ENCODE measurements around the gene XKR3.
"Not testable (repeated sequence)": the region's sequence is repeated elsewhere in the genome, so short reads cannot be mapped to it uniquely, and the experiment has no call there.

XKR3 gene

GRCh38 chr22:16806401-16806800 lies 18.8 kb downstream of the XKR3 start:
- DNase-seq (ENCODE audit: low read depth in 2 of 2): no peak

DNA sequence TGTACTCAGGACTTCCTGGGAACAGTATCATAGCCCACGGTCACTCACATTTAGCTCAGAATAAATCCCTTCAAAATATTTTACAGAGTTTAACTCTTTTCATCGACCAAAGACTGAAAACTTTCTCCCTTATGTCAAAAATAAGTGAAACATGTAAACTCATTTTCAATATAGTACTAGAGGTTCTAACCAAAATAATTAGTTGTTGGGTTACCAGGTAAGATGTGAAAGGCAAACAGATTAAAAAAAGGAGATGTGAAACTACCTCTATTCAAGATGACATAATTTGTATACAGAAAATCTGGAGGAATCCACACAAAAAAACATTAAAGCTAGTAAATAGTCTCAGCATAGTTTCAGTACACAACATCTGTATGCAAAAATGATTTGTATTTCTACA lies 20.3 kb downstream of the XKR3 start:
- DNase-seq (ENCODE audit: low read depth in 2 of 2): no peak

- no peak for DNase-seq (ENCODE audit: low read depth in 2 of 2)
These were observed 21.8 kb downstream of the XKR3 start for GRCh38 chr22:16803255-16803917.

DNA sequence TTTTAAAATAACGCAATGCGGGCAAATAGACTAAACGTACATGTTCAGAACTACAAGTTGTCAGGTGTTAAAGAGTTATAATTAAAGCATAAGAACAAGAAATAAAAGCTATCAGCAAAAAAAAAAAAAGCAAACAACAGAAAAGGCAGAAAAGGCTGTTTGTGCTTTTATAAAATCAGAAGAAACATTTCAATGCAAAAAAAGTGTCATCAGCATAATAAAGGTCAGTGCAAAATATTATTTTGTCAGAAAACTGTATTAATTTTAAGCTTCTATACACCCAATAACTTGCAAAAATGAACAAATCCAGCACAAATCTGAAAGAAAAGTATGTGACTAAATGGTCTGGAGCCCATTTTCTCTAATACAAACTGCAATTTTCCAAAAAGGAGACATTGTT lies 23.6 kb downstream of the XKR3 start:
- no peak for DNase-seq (ENCODE audit: low read depth in 2 of 2)

DNA sequence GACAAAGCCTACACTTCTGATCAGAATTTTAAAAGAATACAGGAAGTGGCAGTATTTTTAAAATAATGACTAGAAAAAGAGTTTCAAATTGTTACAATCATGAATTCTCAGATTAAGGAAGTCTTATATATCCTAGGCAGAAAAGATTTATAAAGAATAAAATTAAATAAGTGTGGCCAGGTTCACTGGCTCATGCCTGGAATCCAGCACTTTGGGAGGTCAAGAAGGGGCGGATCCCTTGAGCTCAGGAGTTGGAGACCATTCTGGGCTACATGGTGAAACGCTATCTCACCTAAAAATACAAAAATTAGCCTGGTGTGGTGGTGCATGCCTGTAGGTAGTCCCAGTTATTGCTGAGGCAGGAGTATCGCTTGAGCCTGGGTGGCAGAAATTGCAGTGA lies 24.1 kb downstream of the XKR3 start:
- no peak for DNase-seq (ENCODE audit: low read depth in 2 of 2)

DNA sequence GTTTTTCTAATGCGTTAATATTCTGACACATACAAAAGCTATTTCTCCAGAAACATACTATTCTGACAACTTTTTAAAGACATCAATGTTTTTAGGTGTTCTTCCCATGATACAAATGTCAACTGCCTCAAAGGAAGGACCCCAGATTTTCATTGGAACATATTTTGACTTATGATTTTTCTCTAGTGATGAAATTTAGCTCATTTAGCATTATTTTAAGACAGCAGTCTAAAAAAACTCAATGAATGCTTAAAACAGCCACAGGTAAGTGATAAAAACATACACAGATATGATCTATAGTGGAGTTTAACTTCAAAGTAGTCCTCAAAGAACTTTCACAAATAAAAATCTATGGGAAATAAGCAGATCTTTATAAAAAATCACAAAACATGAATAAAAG lies 24.9 kb downstream of the XKR3 start:
- DNase-seq (ENCODE audit: low read depth in 2 of 2): no peak

DNA sequence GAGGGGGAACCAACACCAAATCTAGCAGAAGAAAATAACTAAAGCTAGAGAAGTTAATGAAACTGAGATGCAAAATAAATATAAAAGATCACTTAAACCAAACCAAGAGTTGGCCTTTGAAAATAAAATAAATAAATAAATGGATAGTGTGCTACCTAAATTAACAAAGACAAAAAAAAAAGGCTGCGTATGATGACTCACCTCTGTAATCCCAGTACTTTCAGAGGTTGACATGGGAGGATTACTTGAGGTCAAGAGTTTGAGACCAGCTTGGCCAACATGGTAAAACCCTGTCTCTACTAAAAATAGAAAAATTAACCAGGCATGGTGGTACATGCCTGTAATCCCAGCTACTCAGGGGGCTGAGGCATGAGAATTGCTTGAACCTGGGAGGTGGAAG lies 29.7 kb downstream of the XKR3 start:
- not testable (repeated sequence) for DNase-seq (ENCODE audit: low read depth in 2 of 2)

GRCh38 chr22:16793831-16794230 lies 31.4 kb downstream of the XKR3 start:
- no peak for DNase-seq (ENCODE audit: low read depth in 2 of 2)

- DNase-seq (ENCODE audit: low read depth in 2 of 2): no peak
These were observed 35.2 kb downstream of the XKR3 start for GRCh38 chr22:16789860-16790493.

DNA sequence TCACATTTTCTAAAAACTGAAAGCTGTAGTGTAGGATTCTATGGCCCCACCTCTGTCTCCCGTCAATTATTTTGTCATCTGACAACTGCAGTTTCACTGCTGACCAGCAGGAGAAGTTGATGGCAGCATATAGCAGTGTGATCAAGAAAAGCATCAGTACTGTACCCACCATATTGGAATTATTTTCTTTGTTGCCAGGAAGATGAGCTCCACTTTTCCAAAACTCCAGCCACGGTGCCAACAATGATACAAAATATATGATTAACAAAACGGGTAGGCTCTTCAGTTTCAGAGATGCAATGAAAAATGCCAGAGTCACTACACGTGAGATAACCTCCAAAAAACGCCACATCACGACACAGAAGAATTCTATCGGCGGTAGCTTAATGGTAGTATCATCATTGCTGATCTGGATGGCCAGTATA lies 41.3 kb downstream of the XKR3 start:
- DNase-seq (ENCODE audit: low read depth in 2 of 2): no peak

DNA sequence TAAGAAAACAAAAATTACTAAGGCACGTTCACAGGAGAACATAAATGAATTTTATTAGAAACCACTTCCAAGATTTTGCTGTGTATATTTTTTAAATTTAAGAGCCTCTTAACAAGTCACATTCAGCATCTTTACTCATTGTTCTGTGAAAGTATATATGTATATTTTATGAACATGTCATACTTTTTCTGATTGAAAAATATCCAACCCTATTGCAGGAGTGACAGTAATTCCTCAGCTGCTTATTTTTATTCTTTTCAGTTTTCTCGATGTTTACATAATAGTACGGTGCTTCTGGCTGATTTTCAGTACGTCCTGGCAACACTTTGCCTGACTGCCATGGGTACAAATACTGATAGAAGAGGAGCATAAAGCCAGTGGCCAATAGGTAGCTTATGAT lies 41.8 kb downstream of the XKR3 start:
- no peak for DNase-seq (ENCODE audit: low read depth in 2 of 2)

DNA sequence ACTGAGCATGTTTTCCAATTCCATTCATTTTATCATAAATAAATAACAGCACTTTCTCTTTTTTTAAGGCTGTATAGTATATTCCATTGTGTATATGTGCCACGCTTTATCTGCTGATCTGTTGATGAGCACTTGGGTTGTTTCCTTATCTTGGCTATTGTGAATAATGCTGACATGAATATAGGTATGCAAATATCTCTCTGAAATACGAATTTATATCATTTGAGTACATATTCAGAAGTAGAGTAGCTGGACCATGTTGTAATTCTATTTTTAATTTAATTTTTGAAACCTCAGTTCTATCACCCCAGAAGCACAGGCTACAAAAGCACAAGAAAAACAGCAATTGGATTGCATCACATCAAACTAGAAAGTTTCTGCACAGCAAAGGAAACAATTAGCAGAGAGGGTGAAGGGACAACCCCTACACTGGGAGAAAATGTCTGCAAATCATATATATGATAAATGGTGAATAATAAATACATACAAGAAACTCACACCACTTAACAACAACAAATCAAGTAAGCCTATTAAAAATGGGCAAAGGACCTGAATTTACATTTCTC lies 43.4 kb downstream of the XKR3 start:
- no peak for DNase-seq (ENCODE audit: low read depth in 2 of 2)

DNA sequence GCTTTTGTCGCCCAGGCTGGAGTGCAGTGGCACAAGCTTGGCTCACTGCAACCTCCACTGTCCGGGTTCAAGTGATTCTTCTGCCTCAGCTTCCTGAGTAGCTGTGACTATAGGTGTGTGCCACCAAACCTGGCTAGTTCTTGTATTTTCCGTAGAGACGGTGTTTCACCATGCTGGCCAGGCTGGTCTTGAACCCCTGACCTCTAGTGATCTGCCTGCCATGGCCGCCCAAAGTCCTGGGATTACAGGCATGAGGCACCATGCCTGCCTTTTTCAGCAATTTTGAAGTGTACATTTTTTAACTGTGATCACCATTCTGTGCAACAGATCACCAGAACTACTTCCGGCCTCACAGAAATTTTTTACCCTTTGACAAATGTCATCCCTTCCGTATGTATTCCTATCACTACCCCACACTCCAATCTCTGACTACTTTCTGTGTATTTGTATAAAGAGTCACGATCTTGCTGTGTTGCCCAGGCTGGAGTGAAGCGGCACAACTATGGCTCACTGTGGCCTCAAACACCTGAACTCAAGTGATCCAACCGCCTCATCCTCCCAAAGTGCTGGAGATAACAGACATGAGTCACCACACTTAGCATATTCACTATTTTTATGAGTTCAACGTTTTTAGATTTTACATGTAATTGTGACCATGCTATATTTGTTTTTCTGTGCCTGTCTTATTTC lies 44.0 kb downstream of the XKR3 start:
- no peak for DNase-seq (ENCODE audit: low read depth in 2 of 2)

GRCh38 chr22:16777284-16777924 lies 47.8 kb downstream of the XKR3 start:
- DNase-seq (ENCODE audit: low read depth in 2 of 2): no peak

DNA sequence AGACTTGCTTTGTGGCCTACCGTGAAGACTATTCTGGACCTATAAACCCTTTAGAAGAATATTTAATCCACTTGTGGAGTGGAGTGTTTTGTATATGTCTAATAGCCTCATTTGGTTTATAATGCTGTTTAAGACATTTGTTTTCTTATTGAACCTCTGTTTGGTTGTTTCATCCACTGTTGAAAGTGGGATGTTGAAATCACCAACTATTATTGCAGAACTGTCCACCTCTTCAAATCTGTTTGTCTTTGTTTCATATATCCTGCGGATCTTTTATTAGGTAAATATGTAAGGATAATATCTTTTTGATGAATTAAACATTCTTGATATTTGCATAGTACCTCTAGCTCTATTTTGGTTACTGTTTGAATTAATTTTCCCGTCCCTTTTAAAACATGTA lies 49.1 kb downstream of the XKR3 start:
- no peak for DNase-seq (ENCODE audit: low read depth in 2 of 2)

- DNase-seq (ENCODE audit: low read depth in 2 of 2): no peak
These were observed 50.2 kb downstream of the XKR3 start for GRCh38 chr22:16774911-16775500.

DNA sequence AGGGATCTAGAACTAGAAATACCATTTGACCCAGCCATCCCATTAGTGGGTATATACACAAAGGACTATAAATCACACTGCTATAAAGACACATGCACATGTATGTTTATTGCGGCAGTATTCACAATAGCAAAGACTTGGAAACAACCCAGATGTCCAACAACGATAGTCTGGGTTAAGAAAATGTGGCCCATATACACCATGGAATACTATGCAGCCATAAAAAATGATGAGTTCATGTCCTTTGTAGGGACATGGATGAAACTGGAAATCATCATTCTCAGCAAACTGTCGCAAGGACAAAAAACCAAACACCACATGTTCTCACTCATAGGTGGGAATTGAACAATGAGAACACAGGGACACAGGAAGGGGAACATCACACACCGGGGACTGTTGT lies 53.6 kb downstream of the XKR3 start:
- DNase-seq (ENCODE audit: low read depth in 2 of 2): not testable (repeated sequence)

GRCh38 chr22:16767927-16768326 lies 57.3 kb downstream of the XKR3 start:
- not testable (repeated sequence) for DNase-seq (ENCODE audit: low read depth in 2 of 2)

GRCh38 chr22:16762224-16762623 lies 63.0 kb downstream of the XKR3 start:
- DNase-seq (ENCODE audit: low read depth in 2 of 2): not testable (repeated sequence)

DNA sequence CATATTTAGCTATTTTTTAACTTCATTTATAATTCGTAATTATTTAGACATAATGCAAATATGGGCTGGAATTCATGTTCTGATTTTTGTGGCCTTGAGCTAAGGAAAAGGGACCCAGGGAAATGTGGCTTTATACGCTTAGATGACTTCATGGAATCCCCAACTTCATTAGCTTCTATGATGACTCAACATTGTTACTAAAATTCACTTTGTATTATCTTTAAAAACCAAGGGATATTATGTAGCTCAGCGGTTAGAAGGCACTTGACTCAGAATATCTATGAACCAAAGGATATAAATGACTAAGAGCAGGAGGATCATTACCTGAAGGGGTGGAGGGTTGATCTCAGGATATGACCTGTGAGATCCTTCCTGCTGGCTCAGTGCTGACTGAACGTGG lies 64.8 kb downstream of the XKR3 start:
- not testable (repeated sequence) for DNase-seq (ENCODE audit: low read depth in 2 of 2)

- DNase-seq (ENCODE audit: low read depth in 2 of 2): not testable (repeated sequence)
These were observed 75.9 kb downstream of the XKR3 start for GRCh38 chr22:16749282-16749681.
